Keratinocyte (primary cell): ENCODE measurements around the gene BLTP3A. TPM values are rescaled to one million over a fixed set of nuclear protein-coding genes. Genes with fewer than 3 reads are reported as not detected.

Experiments
- DNase-seq: peaks from one replicate; pipeline ENCODE4 v3.0.0-alpha.2; 2011; ENCODE audit warnings: low read depth, missing footprints, low spot score
- FAIRE-seq: peaks from 2 replicates; lab custom pipeline; 2011; peaks lifted over from hg19 to GRCh38; lab: Jason Lieb, UNC
- H2AFZ ChIP-seq: 2 replicates; pipeline ENCODE4 v1.6.0; 2012; ENCODE audit warnings: low read length, control low read depth, inconsistent platforms; ENCODE audit not compliant: control insufficient read depth
- H3K27ac ChIP-seq: 2 replicates; pipeline ENCODE4 v1.5.1; 2011; ENCODE audit warnings: low read length; ENCODE audit not compliant: control insufficient read depth, insufficient read depth
- H3K27me3 ChIP-seq: 3 replicates; pipeline ENCODE4 v1.6.0; 2011; ENCODE audit warnings: low read length; ENCODE audit not compliant: control insufficient read depth, insufficient read depth; ENCODE audit errors: extremely low read depth
- H3K36me3 ChIP-seq, 2 experiments: 2 replicates in 1 of 2; 3 replicates in 1 of 2; pipeline ENCODE4 v1.5.1; 2011; ENCODE audit warnings: low read length in 2 of 2, mild to moderate bottlenecking in 1 of 2; ENCODE audit not compliant: control insufficient read depth in 2 of 2, insufficient read depth in 2 of 2; ENCODE audit errors: extremely low read depth in 1 of 2
- H3K4me1 ChIP-seq: 3 replicates; pipeline ENCODE4 v1.5.1; 2011; ENCODE audit warnings: low read length; ENCODE audit not compliant: control insufficient read depth, insufficient read depth; ENCODE audit errors: extremely low read depth
- H3K4me2 ChIP-seq: 3 replicates; pipeline ENCODE4 v1.6.0; 2011; ENCODE audit warnings: low read depth, low read length; ENCODE audit not compliant: control insufficient read depth, insufficient read depth; ENCODE audit errors: extremely low read depth
- H3K4me3 ChIP-seq, 3 experiments: fragments of 200-600 bp in 1 of 3; sonication (generic) in 1 of 3; 2 replicates in 2 of 3; 3 replicates in 1 of 3; pipeline ENCODE4 v1.5.1; 2011 to 2016; ENCODE audit warnings: low read length in 3 of 3, mild to moderate bottlenecking in 3 of 3, control low read depth in 2 of 3, inconsistent platforms in 1 of 3, low read depth in 1 of 3, mixed read lengths in 1 of 3, mixed run types in 1 of 3, moderate library complexity in 1 of 3; ENCODE audit not compliant: control insufficient read depth in 2 of 3, insufficient read depth in 2 of 3; ENCODE audit errors: extremely low read depth in 1 of 3
- H3K79me2 ChIP-seq: 2 replicates; pipeline ENCODE4 v1.6.0; 2012; ENCODE audit warnings: low read length; ENCODE audit not compliant: control insufficient read depth, insufficient read depth
- H3K9ac ChIP-seq: 3 replicates; pipeline ENCODE4 v1.6.0; 2011; ENCODE audit warnings: low read length; ENCODE audit not compliant: control insufficient read depth, insufficient read depth; ENCODE audit errors: extremely low read depth
- H3K9me1 ChIP-seq: 3 replicates; pipeline ENCODE4 v1.6.0; 2011; ENCODE audit warnings: low read length; ENCODE audit not compliant: control insufficient read depth, insufficient read depth; ENCODE audit errors: extremely low read depth
- H3K9me3 ChIP-seq: 2 replicates; pipeline ENCODE4 v1.5.1; 2012; ENCODE audit warnings: low read depth, low read length; ENCODE audit not compliant: control insufficient read depth
- H4K20me1 ChIP-seq: 3 replicates; pipeline ENCODE4 v1.6.0; 2011; ENCODE audit warnings: low read length; ENCODE audit not compliant: control insufficient read depth, insufficient read depth; ENCODE audit errors: extremely low read depth
- CTCF ChIP-seq, 3 experiments: IDR thresholded peaks in 1 of 3; conservative IDR thresholded peaks in 1 of 3; optimal IDR thresholded peaks in 1 of 3; 2 replicates in 2 of 3; 3 replicates in 1 of 3; pipeline versions ENCODE3 to v1.5.1; 2011; ENCODE audit warnings: low read length in 3 of 3, mild to moderate bottlenecking in 3 of 3, moderate library complexity in 2 of 3, control low read depth in 1 of 3, inconsistent platforms in 1 of 3; ENCODE audit not compliant: insufficient read depth in 2 of 3; ENCODE audit errors: extremely low read depth in 1 of 3
- EZH2 ChIP-seq: IDR thresholded peaks from one replicate; pipeline ENCODE4 v1.6.1; 2012; ENCODE audit warnings: inconsistent platforms, mild to moderate bottlenecking, low read length, moderate library complexity
- dilution Hi-C: fragments of 300-500 bp; cut with MboI; formaldehyde crosslinking; loops from one replicate; pipeline ENCODE4 v1.7.0; 2020; ENCODE audit warnings: low sequenced_read_pairs; ENCODE audit not compliant: extremely low pct_ligation_motif_present
- polyA plus RNA-seq, 5 experiments: library from polyadenylated mRNA; depleted of rRNA in 3 of 5; stranded (reverse) in 3 of 5; stranded (forward) in 1 of 5; unstranded in 1 of 5; fragments of >200 nt; gene quantifications; 1 replicate in 1 of 5; 2 replicates in 3 of 5; 3 replicates in 1 of 5; pipeline versions ENCODE4 v1.2.1 to v1.2.3, GENCODE V29; 2011 to 2012; ENCODE audit warnings: missing spikeins in 2 of 5, low read depth in 1 of 5, low replicate concordance in 1 of 5

Gene BLTP3A
- polyA plus RNA-seq, 1 donor (not counting 4 experiments of a cell fraction or from before 2014, with no cell fraction given), result 4.9 TPM

- H3K9ac ChIP-seq, result no peak overlapping the region
- H3K79me2 ChIP-seq, result peaks cover 2% of the 10 kb centered on the region
- H3K4me1 ChIP-seq, result peaks cover 12% of the 10 kb centered on the region
- no peaks in the 10 kb centered on the region for H4K20me1 ChIP-seq
- dilution Hi-C loops, result no loop called here
- no peak overlapping the region for H2AFZ ChIP-seq
- H3K4me3 ChIP-seq, result no peak overlapping the region
- H3K27ac ChIP-seq, result no peak overlapping the region
- H3K4me2 ChIP-seq, result no peak overlapping the region
- H3K9me1 ChIP-seq, result no peaks in the 10 kb centered on the region
- no peaks in the 10 kb centered on the region for H3K36me3 ChIP-seq
- H3K9me3 ChIP-seq, result no peaks in the 10 kb centered on the region
- TF ChIP-seq CTCF (optimal IDR thresholded peaks at IDR 0.05 in 1 of 3, IDR thresholded peaks at IDR 0.05 in 1 of 3, conservative IDR thresholded peaks at IDR 0.05 in 1 of 3; ENCODE audit: extremely low read depth in 1 of 3, insufficient read depth in 2 of 3, low read length in 3 of 3) (no peak), EZH2 (no peak)
- DNase-seq (no peak), FAIRE-seq (no peak)
- H3K27me3 ChIP-seq, result no peaks in the 10 kb centered on the region
Measured at GRCh38 chr6:34813028-34813713, 21.3 kb downstream of the BLTP3A start.

GRCh38 chr6:34816635-34817301 lies 24.9 kb downstream of the BLTP3A start:
- Histone ChIP-seq H4K20me1 (no peaks in the 10 kb centered on the region), H3K9ac (no peak overlapping the region), H3K36me3 (peaks cover 0 to 2% of the 10 kb centered on the region in 2 experiments), H2AFZ (no peak overlapping the region), H3K4me3 (no peak overlapping the region), H3K4me2 (no peak overlapping the region), H3K27ac (no peak overlapping the region), H3K9me3 (no peaks in the 10 kb centered on the region), H3K27me3 (no peaks in the 10 kb centered on the region), H3K9me1 (no peaks in the 10 kb centered on the region), H3K4me1 (peaks cover 2% of the 10 kb centered on the region), H3K79me2 (peaks cover 2% of the 10 kb centered on the region)
- FAIRE-seq, result no peak
- dilution Hi-C loops, result no loop called here
- TF ChIP-seq CTCF (optimal IDR thresholded peaks at IDR 0.05 in 1 of 3, IDR thresholded peaks at IDR 0.05 in 1 of 3, conservative IDR thresholded peaks at IDR 0.05 in 1 of 3; ENCODE audit: extremely low read depth in 1 of 3, insufficient read depth in 2 of 3, low read length in 3 of 3), result no peak
- TF ChIP-seq EZH2, result no peak
- DNase-seq, result no peak
